DMS79 treated with DMSO at 0.1 percent for 48 hours (cell line): Measurements from ENCODE around the gene ADAMTS17.

Source experiments
- DNase-seq: peaks from one replicate; lab custom pipeline; 2025; lab: John Stamatoyannopoulos, UW

The ADAMTS17 gene

DNA sequence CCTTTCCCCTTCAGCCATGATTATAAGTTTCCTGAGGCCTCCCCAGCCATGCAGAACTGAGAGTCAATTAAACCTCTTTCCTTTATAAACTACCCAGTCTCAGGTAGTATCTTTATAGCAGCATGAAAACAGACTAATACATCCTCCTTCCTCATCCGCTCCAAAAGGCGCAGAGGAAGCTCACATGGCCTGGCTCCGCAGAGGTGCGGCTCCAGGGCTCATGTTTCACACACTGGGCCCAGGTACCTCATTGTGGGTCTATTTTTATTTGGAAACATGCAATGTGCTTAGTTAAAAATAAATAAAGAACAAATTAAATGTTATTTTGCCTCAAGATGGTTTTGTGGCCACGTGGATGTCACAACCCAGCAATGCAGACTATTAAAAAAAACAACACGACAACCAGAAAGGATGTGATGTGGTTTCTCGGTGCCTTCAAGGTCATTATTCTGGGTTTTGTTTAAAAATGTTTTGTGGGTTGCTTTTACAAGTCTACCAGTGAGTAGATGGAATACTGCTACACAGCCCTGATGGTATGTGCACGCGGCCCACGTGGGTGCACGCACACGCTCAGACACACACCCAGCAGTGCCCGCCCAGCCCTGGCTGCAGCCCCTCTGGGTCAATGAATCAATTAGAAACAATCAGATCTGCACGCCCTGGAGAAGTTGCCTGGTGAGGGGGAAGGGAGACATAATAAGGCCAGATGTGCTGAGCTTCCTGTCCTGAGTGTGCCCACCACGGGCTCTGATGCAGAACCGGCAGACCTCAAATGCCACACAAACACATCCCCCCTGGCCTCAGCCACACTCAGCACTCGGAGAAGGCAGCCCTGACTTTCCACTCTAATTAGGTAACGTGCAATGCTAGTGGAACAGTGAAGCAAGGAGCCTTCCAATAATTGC is 140.1 kb downstream of the ADAMTS17 start:
- no peak for DNase-seq

- no peak for DNase-seq
Observed at GRCh38 chr15:100200287-100200880, 141.4 kb downstream of the ADAMTS17 start.

GRCh38 chr15:100199711-100200286 is 142.0 kb downstream of the ADAMTS17 start:
- DNase-seq = no peak

DNA sequence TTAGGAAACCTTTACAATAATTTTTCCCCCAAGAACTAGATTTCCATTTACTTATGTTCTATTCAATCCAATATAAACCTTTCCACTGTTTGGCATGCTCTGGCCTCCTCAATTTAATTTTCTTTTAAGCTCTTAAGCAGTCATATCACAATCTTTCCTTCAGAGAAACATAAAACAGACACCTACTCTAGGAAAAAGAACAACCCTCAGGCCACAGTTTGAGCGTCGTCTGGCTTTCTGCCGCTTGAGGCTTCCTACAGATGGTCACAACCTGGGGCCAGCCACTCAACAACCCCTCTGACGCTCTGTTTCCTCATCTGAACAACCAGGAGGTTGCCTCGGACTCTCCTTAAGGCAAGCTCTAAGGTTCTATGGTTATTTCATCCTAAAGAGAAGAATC is 143.3 kb downstream of the ADAMTS17 start:
- no peak for DNase-seq

- no peak for DNase-seq
Observed at GRCh38 chr15:100196326-100197058, 145.3 kb downstream of the ADAMTS17 start.

DNA sequence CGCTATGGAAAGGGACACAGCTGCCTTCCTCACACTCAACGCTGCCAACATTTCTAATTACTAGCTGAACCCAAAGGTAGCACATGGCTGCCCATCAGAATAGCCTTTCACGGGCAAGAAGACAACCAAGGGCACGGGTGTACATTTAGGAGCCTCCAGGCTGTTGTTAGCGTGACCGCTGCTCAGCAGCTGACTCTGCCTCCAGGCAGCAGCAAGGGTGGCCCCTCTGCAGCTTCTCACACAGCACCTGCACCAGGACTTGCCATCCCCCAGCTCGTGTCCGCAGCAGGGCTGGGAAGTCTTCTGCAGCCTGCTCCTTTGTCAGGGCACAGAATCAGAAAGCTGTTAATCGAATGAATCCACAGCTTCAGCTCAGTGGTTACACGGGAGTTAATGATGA is 146.8 kb downstream of the ADAMTS17 start:
- no peak for DNase-seq

DNA sequence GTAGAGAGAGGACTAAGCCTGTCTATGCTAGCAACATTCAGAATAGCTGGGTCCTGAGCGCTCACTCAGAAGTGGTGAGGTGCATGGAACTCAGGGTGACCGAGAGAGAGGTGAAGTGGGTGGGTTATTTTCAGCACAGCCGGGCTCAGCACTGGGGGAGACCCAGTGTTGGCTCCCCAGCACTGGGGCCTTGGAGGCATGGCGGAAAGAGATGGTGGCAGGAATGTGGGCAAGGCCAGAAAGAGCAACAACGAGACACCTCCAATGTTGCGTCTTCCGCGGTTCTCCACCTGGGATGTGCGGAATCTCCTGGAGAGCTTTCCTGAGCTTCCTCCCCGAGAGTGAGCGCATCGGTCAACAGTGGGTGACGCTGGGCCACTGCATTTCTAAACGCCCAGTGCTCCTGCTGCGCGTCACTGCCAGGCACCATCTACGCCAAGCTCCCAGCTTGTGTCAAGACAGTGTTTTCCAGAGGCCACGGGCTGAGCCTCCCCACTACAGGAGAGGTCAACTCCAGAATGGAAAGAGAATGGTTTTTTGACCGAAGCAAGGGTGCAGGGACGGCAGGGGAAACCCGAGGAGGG is 148.4 kb downstream of the ADAMTS17 start:
- no peak for DNase-seq

GRCh38 chr15:100192097-100193080 is 149.4 kb downstream of the ADAMTS17 start:
- DNase-seq = no peak

GRCh38 chr15:100191161-100191560 is 150.6 kb downstream of the ADAMTS17 start:
- DNase-seq = no peak

- no peak for DNase-seq
Observed at GRCh38 chr15:100190675-100191074, 151.1 kb downstream of the ADAMTS17 start.

DNA sequence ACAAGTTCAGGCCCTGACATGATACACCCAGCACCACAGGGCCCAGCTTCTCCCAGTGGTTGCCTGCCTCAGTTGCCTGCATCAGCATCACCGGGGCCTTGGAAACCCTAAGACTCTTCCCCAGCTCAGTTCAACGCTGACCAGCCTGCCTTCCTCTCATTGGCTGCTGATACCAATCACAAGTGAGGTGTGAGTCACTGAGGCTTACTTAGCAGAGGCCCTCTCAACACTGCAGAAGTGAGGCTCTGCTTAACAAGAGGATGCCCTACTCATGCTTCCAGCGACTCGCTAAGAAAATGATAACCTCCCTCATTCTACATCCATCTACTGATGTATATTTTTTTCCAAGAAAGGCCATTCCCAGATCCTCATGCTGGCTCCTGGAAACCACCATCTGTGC is 151.9 kb downstream of the ADAMTS17 start:
- no peak for DNase-seq

DNA sequence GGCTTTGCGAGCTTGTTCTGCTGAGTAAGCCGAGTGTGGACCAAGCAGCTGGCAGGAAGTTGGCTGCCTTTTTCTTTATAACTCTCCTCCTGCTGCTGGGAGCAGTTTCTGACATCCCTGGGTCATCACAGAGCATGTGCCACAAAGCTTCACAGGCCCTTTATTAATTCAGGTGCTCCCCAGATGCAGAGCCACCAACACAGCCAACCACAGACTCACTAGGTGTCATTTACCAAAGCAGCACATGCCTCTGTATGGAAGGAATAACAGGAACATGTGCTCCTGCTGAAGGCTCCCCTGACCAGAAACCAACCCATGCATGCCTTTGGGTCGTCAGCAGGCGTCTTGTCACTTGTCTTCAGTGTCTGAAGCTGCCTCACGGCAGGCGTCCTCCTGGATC is 152.5 kb downstream of the ADAMTS17 start:
- DNase-seq = no peak

DNA sequence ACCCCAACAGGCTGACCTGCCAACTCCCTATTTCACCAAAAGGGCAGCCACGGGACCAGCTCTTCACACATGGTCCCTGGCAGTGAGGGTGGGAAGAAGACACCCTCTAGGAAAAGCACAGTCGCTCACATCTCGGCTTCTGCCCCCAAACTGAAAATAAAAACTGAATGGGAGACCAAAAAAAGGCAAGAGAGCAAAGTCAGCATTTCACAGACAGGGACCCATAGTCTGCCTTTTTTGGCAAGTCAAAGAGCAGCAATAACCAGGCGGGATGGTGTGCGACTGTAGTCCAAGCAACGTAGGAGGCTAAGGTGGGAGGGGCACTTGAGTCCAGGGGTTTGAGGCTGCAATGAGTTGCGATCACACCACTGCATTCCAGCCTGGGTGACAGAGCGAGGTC is 154.1 kb downstream of the ADAMTS17 start:
- DNase-seq = no peak

DNA sequence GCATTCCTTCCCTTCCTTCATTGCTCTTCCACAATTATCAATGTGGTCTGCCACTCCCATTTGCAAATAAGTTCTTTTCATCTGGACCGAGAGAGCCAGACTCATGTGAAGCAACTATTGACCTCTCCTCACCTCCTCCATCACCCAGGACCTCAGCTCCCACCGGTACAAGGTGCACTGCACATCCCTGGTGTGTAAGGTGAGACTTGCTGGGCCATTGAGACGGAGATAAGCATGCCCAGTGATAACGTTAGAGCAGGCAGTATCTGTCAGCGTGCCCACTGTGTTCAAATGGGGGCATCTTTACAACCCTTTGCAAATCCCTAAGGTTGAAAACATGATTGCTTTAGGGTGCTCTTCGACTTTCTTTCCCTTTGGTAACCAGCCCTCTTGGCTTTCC is 154.8 kb downstream of the ADAMTS17 start:
- DNase-seq = no peak

DNA sequence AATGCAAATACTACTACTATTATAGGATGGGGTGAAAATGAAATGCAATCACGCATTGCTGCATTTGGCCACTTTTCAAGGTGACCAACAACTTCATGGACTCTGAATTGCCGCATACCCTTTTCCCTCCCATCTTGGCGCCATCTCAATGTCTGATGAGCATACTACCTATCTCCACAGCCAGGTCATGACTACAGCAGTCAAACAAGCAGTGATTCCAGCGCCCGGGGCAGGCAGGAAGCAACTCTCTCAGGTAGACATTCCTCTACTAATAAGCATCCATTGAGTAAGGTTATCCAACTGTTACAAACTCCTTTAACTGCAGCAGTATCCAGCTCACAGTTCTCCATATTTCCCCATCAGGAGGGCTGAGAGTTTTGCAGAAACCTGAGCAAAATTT is 155.4 kb downstream of the ADAMTS17 start:
- DNase-seq = no peak

- no peak for DNase-seq
Observed at GRCh38 chr15:100183921-100184495, 157.8 kb downstream of the ADAMTS17 start.

DNA sequence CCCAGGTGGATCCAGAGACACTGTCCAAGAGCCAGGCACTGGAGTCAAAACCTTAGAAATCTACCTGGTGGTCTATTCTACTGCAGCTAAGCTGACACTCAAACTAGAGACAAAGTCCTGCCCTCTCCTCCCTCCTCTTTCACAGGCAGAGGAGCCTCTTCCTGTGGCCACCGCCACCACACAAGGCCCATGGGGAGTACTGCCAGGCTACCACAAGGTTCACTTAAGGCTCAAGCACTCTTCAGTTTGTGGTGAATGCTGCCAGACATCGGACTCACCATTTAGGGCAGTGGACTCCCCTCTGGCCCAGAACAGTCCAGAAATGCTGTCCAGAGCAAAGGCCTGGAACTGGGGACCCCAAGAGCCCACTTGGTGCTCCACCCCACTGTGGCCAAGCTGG is 160.9 kb downstream of the ADAMTS17 start:
- no peak for DNase-seq

GRCh38 chr15:100175406-100176114 is 166.2 kb downstream of the ADAMTS17 start:
- DNase-seq = no peak

- no peak for DNase-seq
Observed at GRCh38 chr15:100174904-100175275, 166.9 kb downstream of the ADAMTS17 start.
